IPS-NIHi7 (cell line): Measurements from ENCODE around the gene ARSI.
A peak's percentile ranks its signal among the peaks of the same experiment; 100 is the strongest.

Source experiments
- DNase-seq: peaks from one replicate; pipeline ENCODE4 v3.0.0; 2012; ENCODE audit warnings: mixed read lengths; ENCODE audit errors: extremely low spot score

The ARSI gene

GRCh38 chr5:150293091-150293941, 9.4 kb downstream of the ARSI start:
- no peak for DNase-seq

GRCh38 chr5:150291388-150292385, 11.0 kb downstream of the ARSI start:
- DNase-seq = no peak

- peak; percentile 61 for DNase-seq
These were observed 12.9 kb downstream of the ARSI start, which contains the start of gene CAMK2A for GRCh38 chr5:150289551-150290390. CAMK2A (minus strand) TSS chr5:150289773; CDS start chr5:150289625, 148 bp downstream.

GRCh38 chr5:150288791-150289190, 13.9 kb downstream of the ARSI start:
- no peak for DNase-seq

GRCh38 chr5:150288361-150288760, 14.3 kb downstream of the ARSI start:
- no peak for DNase-seq

- DNase-seq = peak; percentile 82
These were observed 15.9 kb downstream of the ARSI start for GRCh38 chr5:150286820-150287219.

GRCh38 chr5:150285114-150285513, 17.6 kb downstream of the ARSI start:
- DNase-seq = no peak

- no peak for DNase-seq
These were observed 18.4 kb downstream of the ARSI start for GRCh38 chr5:150284311-150284710.

- DNase-seq = no peak
These were observed 18.8 kb downstream of the ARSI start for GRCh38 chr5:150283904-150284303.

GRCh38 chr5:150281987-150282386, 20.7 kb downstream of the ARSI start:
- no peak for DNase-seq

GRCh38 chr5:150279330-150280020, 23.2 kb downstream of the ARSI start:
- no peak for DNase-seq

GRCh38 chr5:150278916-150279315, 23.8 kb downstream of the ARSI start:
- no peak for DNase-seq

- DNase-seq = no peak
These were observed 24.5 kb downstream of the ARSI start for GRCh38 chr5:150278046-150278730.

- DNase-seq = no peak
These were observed 25.7 kb downstream of the ARSI start for GRCh38 chr5:150277043-150277442.

GRCh38 chr5:150274811-150275210, 27.9 kb downstream of the ARSI start:
- no peak for DNase-seq

- DNase-seq = peak; percentile 79
These were observed 30.2 kb downstream of the ARSI start for GRCh38 chr5:150272531-150272930.

GRCh38 chr5:150271923-150272322, 30.8 kb downstream of the ARSI start:
- no peak for DNase-seq

- no peak for DNase-seq
These were observed 31.4 kb downstream of the ARSI start for GRCh38 chr5:150271296-150271692.

- no peak for DNase-seq
These were observed 32.0 kb downstream of the ARSI start for GRCh38 chr5:150270541-150271295.
